IPS-NIHi7 (cell line): ENCODE measurements around the gene CKB.

Source experiments
- DNase-seq: peaks from one replicate; pipeline ENCODE4 v3.0.0; 2012; ENCODE audit warnings: mixed read lengths; ENCODE audit errors: extremely low spot score

The CKB gene

DNA sequence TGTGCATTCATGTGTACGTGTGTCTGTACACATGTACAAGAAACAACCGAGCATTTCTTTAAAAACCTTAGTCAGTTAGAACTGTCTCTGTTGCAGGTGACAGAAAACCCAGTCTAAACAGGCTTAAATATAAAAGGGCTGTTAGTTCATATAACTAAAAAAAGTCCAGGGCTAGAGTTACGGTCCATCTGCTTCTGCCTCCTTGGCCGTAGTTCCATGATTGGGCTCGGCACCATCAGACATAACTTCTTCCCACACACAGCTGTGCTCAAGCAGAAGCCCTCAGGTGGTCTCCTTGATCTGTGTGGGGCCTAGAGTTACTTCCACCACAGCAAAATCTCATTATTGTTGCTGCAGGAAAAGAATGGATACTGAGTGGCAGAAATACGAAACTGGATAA, 34.6 kb downstream of the CKB start:
- no peak for DNase-seq

DNA sequence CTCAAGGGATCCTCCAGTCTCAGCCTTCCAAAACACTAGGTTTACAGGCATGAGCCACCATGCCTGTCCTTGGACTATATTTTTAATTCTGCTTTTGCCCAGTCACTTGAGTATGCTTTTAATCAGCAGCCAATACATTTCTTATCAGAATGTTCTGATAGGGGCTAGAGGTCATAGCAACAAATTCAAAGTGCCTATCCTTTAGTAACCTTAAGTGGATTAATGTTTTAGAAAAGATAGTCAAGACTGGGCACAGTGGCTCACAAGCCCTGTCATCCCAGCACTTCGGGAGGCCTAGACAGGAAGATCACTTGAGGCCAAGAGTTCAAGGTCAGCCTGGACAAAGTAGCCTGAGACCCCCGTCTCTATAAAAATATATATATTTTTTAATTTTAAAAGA, 37.1 kb downstream of the CKB start:
- no peak for DNase-seq

DNA sequence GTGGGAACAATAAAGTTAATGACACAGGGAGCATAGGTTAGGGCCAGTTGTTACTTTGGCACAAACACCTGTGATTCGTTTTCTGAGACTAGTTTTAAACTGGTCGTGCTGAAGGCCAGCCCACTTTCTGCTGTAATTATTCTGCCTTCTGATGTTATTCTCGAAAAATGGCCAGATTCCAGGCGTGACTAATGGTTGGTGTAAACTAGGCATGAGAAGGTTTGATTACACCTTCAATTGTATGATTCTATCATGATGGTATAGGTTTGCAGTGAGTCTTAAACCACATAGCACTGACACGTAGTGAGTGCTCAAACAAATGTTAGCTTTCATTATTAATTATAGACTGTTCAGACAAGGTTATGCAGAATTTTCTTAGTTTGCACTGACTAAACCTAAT, 39.0 kb downstream of the CKB start:
- DNase-seq = no peak

DNA sequence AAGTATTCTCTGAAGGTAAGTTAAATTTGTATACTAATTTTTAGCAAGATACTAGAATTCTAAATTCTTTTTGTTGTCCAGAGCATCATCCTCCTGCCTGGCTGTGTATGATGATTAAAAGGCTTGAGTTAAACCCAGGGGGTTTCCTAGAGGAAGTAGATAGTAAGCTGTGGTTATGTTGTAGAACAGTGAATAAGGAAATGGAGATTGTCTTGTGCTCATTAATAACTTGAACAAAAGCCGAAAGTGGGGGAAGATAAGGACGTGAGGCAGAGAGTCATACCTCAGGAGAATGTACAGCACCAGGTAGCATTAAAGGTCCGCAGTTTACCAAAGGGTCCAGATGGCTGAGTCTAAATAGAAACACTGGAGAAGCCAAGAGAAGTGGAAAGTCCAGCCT, 42.0 kb downstream of the CKB start:
- no peak for DNase-seq

DNA sequence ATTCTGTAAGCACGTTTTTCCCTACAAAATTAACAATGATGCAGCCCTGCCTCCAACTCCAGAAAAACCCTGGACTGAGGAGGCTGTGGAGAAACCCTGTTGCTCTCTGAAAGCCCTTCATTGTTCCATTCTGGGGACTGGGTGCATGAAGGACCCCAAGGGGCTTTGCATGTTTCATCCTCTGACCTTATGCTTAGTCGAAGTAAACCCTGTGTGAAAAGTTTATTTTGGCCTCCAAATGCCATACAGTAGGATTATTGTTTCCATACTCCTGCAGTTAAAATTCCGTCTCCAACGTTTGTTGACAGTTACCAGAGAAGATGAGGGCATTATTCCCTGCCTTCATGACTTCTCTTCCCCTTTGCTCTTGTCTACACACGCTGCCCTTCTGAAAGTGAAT, 46.0 kb downstream of the CKB start:
- no peak for DNase-seq

DNA sequence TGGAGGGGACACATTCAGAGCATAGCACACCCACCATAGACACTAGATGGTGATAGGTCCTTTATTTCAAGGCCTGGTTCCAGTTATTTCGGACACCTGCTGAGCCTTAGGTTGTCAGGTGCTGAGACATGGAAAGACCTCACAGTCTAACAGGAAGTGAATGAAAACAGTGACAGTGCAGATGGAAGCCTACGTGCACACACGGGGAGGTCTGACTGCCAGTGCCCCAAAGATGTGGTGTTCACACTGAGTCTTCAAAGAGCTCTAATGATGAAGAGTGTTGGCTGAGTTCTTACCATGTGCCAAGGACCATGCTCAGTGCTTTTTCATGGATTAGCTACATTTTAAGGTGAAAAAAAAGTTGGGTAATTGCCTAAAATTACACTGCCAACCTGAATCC, 46.6 kb downstream of the CKB start:
- DNase-seq = no peak

DNA sequence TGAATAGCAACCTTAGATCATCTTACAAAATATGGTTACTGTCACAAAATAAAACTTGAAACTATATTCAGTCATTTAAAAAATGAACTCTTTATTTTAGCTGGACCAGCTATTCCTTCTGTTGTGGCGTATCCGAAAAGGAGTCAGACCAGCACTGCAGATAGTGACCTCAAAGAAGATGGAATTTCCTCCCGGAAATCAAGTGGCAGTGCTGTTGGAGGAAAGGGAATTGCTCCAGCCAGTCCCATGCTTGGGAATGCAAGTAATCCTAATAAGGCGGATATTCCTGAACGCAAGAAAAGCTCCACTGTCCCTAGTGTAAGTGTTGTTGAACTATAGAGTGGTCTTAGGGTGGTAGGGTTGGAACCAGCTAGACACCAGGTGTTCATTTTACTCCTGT, 47.7 kb downstream of the CKB start:
- no peak for DNase-seq

DNA sequence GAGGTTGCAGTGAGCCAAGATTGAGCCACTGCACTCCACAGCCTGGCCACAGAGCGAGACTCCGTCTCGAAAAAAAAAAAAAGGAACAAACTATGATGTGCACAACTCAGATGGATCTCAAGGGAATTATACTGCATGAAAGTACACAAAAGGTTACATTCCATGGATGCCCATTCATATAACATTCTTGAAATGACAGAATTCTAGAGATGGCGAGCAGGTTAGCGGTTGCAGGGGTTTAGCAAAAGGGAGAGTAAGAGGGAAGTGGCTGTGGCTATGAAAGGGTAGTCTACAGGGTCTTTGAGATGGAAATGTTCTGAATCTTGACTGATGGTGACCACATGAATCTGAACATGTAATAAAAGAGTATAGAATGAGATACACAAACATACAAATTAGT, 49.7 kb downstream of the CKB start:
- DNase-seq = no peak
